ENCODE measurements around the gene EHD4.

The EHD4 gene

DNA sequence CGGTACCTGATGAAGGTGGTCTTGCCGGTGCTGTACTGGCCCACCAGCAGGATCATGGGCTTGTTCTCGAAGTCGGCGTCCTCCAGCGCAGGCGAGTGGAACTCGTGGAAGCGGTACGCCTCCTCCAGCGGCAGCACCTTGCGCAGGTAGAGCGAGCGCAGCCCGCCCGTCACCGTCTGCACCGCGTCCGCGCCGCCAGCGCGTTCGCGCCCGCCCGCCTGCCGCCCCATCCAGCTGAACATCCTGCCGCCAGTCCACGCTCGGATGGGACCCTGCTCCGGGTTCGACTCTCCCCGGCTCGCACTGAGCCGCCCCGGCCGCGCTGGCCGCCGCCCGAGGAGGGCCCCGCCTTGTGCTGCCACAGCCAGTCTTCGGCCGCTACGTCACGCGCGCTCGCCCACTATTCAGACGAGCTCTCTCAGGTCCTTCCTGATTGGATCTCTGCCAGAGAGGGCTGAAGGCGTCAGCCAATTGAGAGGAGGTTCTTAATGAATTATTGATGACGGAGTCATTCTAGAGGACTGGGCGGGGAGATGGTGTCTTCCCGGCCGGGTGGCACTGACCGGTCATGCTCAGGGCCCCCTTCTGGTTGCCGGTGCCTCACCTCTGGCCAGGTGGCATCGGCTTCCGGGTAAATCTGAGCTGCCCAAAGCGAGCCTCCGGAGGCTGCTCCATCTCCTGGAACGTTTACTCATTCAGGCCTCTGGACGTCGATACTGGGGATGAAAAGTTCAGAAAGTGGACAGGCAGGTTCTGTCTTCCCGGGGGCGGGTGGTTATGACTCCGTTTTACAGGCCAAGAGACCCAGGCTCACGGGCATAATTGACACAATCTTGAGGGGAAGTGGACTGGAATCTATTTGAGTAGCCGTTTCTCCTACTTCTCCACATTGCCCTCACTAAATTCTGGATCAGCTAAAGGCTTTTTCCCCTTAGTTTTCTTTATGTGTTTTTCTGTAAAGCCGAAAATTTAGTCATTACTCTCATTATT is at the start of gene EHD4:
EHD4 (minus strand) TSS at position 305 of the 990 bp plus-strand sequence; CDS start at position 242, 63 bp downstream.
- DNase-seq: peak; percentile 89

DNA sequence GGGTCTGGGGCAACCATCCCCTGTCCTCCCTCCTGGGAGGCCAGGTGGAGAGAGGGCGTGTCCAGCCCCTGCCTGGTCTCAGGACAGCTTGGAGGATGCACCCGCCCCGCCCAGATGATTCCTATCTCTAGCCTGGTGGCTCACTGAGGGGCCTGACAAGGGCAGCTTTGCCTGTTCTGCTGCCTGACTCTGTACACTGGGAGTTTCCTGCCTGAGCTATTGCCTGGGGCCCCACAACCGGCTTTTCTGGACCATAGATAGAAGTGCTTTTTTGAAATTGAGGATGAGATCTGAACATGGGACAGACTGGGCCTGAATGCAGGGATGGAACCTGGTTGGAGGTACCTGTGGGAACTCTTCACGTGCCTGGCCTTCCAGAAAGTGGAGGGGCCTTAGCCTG is 49.2 kb upstream of the EHD4 start:
- no peak for DNase-seq

DNA sequence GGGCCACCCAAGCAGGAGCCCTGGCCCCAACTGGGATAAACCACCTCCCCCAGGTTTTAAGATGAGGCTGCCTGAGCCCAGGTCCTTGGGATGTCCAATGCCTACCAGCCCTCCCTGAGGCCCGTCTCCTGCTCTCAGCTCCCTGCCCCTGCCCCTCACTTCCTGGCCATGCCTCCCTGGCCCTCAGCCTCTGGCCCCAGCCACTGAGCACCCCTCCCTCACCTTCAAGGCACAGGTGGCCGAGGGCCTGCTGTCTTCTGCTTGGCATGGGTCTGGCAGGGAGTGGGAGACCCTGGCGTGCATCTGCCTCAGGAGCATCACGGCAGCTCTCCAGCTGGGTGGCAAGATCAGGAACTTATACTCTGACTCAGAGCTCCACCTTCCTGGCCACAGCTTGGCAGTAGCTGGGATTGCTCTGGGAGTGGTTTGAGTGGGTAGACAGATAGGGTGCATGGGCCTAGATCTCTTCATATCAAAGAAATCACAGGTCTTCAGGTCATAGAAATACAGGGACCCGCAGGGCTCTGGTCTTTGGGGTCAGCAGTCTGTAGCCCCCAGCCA is 48.4 kb upstream of the EHD4 start, which contains the start of gene PLA2G4E:
PLA2G4E (minus strand) TSS at position 330 of the 561 bp plus-strand sequence; CDS start at position 318, 12 bp downstream.
- no peak for DNase-seq

DNA sequence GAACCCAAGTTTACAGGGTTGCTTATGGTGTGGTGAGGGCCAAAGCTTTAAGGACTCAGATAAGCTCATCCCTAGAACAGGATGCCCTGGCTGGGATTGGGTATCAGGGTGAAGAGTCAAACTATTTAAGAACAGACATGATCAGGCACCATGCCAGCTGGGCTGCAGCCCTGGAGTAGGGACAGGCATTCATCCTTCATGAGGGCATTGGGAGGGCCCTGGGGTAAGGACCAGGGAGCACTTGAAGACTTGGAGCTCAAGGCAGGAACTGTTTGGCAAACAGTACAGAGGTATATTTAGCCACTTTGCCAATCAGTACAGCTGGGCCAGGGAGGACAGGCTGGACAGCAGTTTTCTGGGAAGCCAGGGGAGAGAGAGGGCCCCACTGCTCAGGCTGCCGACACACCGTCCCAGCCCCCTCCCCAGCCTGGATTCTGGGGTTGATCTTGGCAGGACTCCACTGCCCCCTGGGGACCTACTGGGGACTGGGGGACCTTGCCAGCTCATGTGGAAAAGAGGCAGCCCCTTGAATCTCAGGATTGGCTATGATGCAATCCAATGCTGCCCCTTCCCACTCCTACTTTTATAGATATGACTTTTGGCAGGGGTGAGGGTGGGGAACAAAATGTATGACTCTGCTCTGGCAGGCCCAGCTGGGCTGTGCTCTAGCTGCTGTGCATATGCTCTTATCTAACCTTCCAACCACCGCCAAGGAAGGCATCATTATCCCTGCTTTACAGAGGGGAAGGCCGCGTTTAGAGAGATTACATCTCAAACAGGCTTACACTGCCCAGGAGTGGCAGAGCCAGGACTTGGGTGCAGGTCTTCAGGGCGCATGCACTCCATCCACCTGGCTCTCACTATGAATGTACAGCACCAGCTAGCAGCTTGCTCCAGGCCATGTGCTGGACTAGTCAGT is 46.2 kb upstream of the EHD4 start:
- DNase-seq: peak; percentile 5

DNA sequence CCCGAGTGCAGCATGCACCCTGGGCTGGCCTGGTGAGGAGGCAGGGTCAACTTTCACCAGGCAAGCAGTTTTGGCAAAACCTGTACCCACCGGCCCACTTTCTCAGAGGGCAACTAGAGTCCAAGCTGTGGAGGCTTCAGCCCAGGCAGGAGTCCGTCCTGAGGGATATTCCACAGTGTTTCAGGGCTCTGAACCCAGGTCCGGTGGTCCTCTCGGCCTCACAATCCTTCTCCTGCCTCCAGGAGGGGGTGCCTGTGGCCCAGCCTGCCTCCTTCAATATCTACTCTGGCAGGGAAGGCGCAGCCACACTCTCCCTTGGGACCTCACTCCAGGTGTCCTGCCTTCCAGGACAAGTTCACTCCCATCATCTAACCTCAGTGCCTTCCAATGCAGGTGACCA is 44.6 kb upstream of the EHD4 start:
- DNase-seq: no peak

DNA sequence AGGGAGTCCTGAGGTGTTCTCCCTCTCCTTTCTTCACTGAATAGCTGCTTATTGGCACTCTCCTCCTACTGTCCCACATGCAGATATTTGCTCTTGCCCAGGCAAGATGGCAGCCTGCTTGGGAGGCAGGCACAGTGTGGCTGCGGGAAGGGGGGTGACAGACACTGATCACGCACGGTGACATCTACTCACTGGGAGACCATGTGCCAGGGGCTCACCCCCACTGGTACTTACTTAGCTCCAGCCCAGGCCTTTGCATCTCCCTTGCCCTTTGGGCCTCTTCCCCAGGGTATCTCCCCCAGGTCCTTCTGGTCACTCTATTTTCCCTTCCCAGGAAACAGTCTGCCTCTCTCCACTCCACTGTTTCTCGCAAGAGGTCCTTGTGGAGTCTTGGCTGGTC is 42.0 kb upstream of the EHD4 start:
- DNase-seq: no peak

DNA sequence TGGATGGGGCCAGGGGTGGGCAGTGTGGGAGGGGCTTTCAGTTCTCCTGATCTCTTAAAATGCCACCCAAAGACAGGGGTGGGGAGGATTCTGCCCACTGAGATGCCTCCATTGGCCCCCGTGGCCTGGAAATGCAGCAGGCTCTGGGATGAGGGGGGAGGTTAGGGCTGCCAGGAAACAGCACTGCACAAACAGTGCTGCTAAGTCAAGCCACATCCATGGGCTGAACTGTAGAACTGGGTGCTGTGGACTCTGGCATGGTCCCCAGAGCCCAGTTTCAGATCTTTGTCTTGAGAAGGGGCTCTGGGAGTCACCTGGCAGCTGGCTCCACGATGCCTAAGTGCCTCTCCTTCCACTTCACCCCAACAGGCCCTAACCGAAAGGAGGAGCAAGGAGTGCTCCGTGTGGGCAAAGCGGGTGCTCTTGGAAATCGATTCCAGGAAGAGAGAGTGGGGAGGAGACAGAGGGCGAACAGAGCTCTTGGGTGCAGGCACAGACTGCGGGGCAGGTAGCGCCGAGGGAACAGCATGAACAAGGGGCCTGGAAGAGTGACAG is 40.6 kb upstream of the EHD4 start:
- no peak for DNase-seq

DNA sequence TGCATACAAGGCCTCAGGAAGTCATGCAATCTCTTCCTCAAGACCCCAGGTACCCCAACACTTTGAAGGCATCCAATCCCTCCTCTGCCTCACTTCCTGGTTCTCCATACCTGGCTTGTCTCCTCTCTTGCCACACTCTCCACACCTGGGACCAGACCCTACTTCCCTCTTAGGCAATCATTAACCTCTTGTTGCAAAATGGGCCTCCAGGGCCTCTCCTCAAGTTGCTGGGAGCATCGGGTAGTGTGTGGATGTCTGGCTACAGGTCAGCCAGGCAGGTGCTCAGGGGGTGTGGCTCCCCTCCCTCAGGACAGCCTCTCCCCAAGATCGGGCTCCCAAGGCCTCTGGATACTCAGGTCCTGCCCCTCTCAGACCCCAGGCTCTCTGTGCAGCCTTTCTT is 39.9 kb upstream of the EHD4 start:
- DNase-seq: no peak

DNA sequence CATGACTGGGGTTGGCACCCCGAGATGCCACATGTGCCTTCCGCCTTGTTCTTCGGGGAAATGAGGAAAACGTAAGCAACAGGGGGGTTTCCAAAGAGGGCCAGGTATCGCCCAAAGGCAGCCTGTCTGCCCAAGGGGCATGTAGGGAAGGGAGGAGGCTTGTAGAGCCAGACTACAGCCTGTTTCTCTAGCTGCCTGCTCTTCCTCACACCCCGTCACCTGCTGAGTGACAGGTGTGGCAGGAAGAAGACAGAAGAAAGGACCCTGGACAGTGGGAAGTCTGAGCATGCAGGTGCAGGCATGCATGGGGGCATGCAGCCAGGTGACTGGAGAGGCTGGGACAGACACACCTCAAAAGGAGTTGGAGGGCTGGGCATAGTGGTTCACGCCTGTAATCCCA is 38.7 kb upstream of the EHD4 start:
- no peak for DNase-seq

DNA sequence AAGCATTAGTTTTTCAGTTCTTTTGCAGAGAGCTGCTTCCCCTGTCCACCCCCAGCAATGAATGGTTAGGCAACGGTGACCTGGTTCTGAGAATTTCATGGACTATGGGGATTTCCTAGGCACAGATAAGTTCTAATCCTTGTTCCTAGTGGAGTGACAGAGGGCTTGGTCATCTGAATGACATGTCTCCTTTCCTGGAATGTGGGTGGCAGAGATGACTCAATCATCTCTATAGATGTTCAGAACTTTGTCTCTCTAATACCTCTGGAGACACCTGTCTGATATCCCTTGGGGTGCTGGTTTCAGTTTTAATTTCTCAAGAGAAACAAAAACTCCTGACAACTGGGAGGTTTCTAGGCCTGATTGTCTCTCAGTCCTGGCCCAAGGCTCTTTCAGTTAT is 38.1 kb upstream of the EHD4 start:
- DNase-seq: no peak

DNA sequence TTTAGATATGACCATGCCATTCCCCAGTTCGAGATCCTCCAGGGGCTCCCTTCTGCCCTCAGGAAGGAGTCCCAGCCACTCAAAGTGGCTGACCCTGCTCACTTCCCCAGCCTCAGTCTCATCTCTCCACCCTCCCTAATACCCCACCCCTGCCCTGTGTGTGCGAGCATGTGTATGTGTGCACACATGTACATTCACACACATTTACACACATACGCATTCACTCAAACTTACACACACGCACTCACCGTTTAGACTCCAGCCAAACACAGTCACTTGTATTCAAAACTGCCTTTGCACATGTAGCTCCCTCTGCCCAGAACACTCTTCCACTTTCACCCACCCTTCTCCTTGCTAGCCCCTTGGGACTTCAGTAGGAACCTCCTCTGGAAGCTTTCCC is 37.1 kb upstream of the EHD4 start:
- DNase-seq: no peak

DNA sequence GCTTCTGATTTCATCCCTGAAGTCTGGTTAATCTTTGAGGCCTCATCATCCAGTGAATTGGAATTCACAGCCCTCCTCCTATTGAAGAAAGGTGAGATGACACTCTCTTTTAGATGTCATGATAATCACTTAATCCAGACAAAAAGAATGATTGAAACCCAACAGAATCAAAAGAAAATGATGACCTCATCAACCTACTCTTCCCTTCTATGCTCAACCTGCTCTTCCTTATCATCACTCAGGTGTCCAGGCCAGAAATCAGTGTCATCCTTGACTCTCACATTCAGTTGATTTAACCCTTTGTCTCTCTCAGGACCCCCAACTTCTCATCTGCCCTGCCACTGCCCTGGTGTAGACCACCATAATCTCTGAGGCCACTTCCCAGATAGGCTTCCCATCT is 36.7 kb upstream of the EHD4 start:
- DNase-seq: no peak

DNA sequence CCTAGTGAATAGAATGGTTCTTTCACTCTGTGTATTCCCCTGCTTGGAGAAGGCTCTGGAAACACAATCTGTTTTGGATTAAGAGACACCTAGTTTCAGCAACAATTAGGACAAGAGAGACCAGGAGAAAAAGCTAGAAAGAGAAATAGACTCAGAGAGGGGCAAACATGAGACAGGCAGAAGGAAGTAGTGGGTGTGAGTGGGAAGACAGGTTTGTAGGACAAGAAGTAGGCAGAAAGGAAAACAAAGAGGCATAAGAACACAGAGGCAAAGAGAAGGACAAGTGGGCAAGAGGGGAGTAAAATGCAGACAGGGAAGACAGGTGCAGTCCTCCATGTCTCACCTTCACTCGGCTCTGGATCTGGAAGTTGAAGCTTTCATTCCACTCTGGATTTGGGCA is 35.0 kb upstream of the EHD4 start:
- no peak for DNase-seq

DNA sequence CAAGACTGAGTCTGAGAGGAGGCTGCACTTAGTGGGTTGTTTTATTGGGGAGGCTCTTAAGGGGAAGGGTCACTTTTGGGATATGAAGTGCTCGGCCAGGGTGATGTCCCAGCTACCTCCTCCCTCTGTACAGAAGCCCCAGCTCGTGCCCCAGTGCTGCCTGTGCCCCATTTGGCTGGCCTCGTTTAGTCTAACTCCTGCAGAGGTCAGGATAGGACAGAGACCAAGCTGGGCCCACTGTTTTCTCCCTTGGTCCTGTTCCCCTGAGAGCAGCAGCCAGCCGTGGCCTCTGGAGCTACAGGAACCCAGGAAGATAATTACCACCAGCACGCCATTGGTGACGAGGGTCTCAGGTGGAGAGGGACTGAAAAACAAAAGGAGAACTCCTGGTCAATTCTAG is 30.0 kb upstream of the EHD4 start:
- no peak for DNase-seq

DNA sequence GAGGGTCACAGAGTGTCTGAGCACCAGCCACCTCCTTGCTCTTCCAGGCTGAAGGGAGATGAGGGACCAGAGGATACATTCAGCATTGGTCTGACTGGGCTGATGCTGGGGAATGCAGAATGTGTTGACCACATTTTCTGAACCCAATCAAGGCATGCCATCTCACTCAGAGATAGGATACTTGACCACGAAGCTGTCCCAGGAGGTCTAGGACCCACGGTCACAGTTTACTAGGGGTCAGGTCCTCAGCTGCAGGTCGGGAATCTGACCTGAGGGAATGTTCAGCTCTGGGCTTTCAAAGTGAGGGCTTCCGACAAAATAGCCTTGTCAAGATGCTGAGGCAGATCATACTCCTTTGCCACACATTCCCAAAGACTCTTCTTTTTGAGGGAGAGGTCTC is 28.9 kb upstream of the EHD4 start:
- no peak for DNase-seq

DNA sequence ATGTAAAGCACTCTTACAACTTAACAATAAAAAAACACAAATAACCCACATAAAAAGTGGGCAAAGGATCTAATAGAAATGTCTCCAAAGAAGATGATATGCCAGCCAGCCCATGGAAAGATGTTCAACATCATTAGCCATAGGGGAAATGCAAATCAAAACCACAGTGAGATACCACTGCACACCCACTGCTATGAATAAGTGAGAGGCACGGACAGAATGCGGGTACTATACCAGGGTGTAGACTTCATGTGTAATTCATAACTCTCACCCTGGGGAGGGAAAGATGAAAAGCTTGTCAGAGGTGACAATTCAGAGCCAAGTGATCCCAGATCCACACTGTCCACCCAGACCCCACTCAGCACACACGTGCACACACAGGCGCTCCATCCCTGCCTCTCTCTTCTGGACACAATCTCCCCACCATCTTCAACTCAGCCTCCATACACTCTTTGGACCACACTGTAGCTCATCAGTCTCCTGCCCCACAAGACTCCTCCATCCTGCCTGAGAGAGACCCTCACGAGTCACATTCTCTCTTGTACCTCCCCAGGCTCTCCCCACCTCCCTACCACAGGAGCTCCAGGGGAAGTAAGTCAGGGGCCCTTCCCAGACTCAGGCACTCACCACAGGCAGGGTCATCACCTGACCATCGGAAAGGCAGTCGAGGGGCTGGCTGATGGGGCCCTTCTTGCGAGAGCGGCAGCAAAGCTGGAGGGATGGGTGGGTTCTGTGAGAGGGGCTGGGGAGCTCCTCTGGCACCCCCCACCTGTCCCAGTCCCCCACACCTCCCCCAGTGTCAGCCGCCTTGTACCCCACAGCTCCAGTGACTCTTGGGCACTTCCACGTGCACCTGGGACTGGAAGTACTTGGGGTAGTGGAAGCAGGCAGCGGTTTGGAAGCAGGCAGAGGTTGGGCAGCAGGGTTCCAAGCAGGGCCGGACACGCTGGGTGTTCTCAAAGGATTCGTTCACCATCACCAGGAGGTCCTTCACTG is 27.2 kb upstream of the EHD4 start:
- DNase-seq: no peak

DNA sequence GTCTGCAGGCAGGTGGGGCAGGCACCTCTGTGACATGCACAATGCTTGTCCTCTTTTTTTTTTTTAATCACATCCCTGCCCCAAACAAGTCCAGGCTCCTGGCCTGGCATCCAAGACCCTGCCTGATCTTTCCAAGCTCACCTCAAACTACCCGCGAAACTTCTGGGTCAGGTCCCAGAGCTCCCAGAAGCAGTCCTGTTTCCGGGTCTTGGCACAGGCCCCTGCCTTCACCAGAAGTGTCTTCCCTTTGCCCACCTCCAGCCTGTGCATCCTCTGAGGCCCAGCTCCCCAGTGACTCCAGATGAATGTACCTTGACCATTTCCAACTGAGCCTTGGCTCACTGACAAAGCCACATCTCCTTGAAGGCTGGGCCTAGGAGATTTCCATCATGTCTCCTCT is 25.5 kb upstream of the EHD4 start:
- no peak for DNase-seq

DNA sequence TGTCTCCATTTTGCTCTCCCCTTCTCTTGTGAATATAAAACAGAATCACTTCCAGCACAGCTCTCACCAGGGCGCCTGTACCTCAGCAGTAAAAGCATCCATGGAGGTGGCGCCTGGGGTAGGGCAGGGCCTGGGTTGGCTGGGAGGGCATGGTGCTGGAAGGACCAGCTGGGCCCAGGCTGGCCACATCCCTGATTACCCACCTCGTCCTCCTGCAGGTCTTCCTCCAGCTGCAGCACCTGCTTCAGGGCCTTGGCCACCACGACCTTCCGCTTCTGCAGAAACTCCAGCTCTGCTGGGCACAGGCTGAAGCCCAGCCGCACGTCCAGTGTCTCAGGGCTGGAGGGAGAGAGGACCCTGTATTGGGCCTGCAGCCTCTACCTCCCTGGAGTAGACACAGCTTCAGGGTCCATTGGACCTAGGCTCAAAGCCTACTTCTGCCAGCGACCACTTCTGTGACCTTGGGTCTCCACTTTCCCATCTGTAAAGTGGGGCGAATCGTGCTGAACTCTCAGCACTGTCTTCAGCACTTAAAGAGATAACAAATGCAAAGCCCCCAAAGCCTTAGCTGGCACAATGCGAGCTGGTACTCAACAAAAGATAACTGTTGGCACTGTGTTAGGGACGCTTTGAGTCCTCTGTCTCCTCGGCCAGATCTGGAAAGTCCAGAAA is 24.7 kb upstream of the EHD4 start:
- no peak for DNase-seq

DNA sequence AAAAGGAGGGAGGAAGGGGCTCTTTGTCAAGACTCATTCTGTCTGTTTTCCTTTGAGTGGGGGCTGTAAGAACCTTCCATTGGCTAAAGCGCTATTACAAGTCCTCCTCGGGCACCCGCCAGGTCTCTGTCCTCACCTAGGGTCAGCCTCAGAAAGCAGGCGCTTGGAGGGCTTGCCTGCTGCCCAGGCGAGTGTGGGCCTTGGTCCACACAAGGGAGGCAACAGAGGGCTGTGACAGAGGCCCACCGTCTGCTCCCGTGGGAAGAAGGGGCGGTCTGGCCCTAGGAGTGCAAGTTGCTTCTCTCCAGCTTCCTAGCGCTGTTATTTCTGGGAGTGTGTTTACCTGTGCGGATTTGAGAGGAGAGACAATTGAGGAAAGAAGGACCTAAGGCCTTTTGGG is 24.0 kb upstream of the EHD4 start:
- DNase-seq: no peak

DNA sequence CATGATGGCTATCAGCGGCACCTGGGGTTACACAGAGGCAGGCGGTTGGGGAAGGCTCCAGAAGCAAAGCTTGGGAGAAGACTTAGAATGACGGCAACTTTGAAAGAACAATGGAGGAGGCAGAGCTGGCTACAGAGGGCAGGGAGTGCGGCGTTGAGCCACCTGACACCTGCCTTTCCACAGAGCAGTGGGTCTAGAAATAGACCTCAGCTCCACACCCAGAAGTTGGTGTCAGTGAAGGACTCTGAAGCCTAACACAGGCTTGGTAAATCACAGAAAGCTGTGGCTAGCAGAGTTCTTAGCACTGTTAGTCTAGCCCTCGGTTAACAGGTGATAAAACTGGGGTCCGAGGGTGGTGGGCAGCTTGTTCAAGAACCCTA is 23.1 kb upstream of the EHD4 start:
- no peak for DNase-seq

All from DMS 273 treated with DMSO at 0.1 percent for 48 hours (cell line).